Body of pancreas (tissue), 4 donors: ENCODE results near the gene MIOX. TPM values are rescaled to one million over a fixed set of nuclear protein-coding genes. Genes with fewer than 3 reads are reported as not detected.

Experiments used
- ATAC-seq: fragments of 150-250 bp; one replicate; pipeline ENCODE4 v1.9.1; 2016
- DNase-seq, 4 donors: peaks; one replicate each; pipeline ENCODE4 v3.0.0-alpha.2; 2019
- H3K27ac ChIP-seq, 4 donors: fragments of 200-600 bp; sonication (generic); 1 replicate in 3 of 4; 2 replicates in 1 of 4; pipeline versions ENCODE4 v1.5.1 to v1.6.1; 2016 to 2019; ENCODE audit warnings: mild to moderate bottlenecking in 1 of 4, mixed read lengths in 1 of 4, moderate library complexity in 1 of 4
- H3K27me3 ChIP-seq, 2 donors: fragments of 200-600 bp; sonication (generic); one replicate each; pipeline ENCODE4 v1.6.0; 2016; ENCODE audit warnings: mild to moderate bottlenecking in 1 of 2
- H3K36me3 ChIP-seq, 2 donors: fragments of 200-600 bp; sonication (generic); replicated peaks in 1 of 2; 2 replicates each; pipeline ENCODE4 v1.5.1; 2016; ENCODE audit warnings: low read depth in 2 of 2; ENCODE audit not compliant: insufficient read depth in 1 of 2
- H3K4me1 ChIP-seq: fragments of 200-600 bp; sonication (generic); one replicate; pipeline ENCODE4 v1.6.0; 2016
- H3K4me3 ChIP-seq, 2 donors: fragments of 200-600 bp; sonication (generic); 1 replicate in 1 of 2; 2 replicates in 1 of 2; pipeline ENCODE4 v1.5.1; 2016 to 2019
- H3K9me3 ChIP-seq, 3 donors: fragments of 200-600 bp; sonication (generic); 1 replicate in 2 of 3; 2 replicates in 1 of 3; pipeline ENCODE4 v1.5.1; 2016
- CTCF ChIP-seq, 7 experiments: fragments of 450-650 bp in 4 of 7; fragments of 200-600 bp in 3 of 7; sonication (generic) in 3 of 7; IDR thresholded peaks; one replicate each; pipeline ENCODE4 v1.5.1; 2016 to 2019; ENCODE audit warnings: antibody characterized with exemption in 7 of 7
- POLR2A ChIP-seq, 3 donors: fragments of 450-650 bp; IDR thresholded peaks; one replicate each; pipeline ENCODE4 v1.6.1; 2016; ENCODE audit warnings: antibody characterized with exemption in 3 of 3, mild to moderate bottlenecking in 2 of 3
- WGBS, 2 donors: methylation state at CpG; one replicate each; pipeline ENCODE4 v1.1.5; 2017; 5-methylcytosine and 5-hydroxymethylcytosine counted together
- intact Hi-C: fragments of 100-400 bp; cut with DNase I; formaldehyde crosslinking; loops from one replicate; pipeline ENCODE4 v1.15.1; 2023
- total RNA-seq, 2 donors: library from RNA; depleted of rRNA; stranded (reverse); fragments of >200 nt; gene quantifications; one replicate each; pipeline ENCODE4 v1.1.0, GENCODE V29; 2016

Gene MIOX
- total RNA-seq, 2 donors from 2014 or later: not detected

- no peak for ATAC-seq
- peaks cover 4 to 24% of the 10 kb centered on the region in 2 donors for H3K36me3 ChIP-seq
- TF ChIP-seq CTCF (IDR thresholded peaks at IDR 0.05) (no peak), POLR2A (IDR thresholded peaks at IDR 0.05) (no peak)
- no peak for DNase-seq
- 88 to 94% methylated on average over 8 to 18 of the region's 18 CpGs for WGBS, 2 donors
- H3K27ac ChIP-seq: no peak overlapping the region
- no peaks in the 10 kb centered on the region for H3K27me3 ChIP-seq
- no peaks in the 10 kb centered on the region for H3K4me1 ChIP-seq
- H3K4me3 ChIP-seq: no peak overlapping the region
- H3K9me3 ChIP-seq: no peaks in the 10 kb centered on the region
- intact Hi-C loops: no loop called here
Measured at GRCh38 chr22:50455201-50455600, 31.5 kb upstream of the MIOX start.

- Histone ChIP-seq H3K27ac (no peak overlapping the region), H3K4me1 (no peaks in the 10 kb centered on the region), H3K9me3 (no peaks in the 10 kb centered on the region), H3K36me3 (peaks cover 6 to 32% of the 10 kb centered on the region in 2 donors), H3K4me3 (no peak overlapping the region), H3K27me3 (no peaks in the 10 kb centered on the region)
- TF ChIP-seq POLR2A (IDR thresholded peaks at IDR 0.05) (no peak), CTCF (IDR thresholded peaks at IDR 0.05) (no peak)
- DNase-seq (no peak), ATAC-seq (no peak)
- WGBS, 2 donors: 86 to 94% methylated on average over 3 to 11 of the region's 11 CpGs
- intact Hi-C loops: no loop called here
Measured at GRCh38 chr22:50456026-50456425, 30.6 kb upstream of the MIOX start.

GRCh38 chr22:50456466-50457234 lies 30.0 kb upstream of the MIOX start:
- H3K36me3 ChIP-seq: peaks cover 12 to 36% of the 10 kb centered on the region in 2 donors
- no peak overlapping the region for H3K4me3 ChIP-seq
- H3K4me1 ChIP-seq: no peaks in the 10 kb centered on the region
- ATAC-seq (no peak), DNase-seq (no peak)
- no peaks in the 10 kb centered on the region for H3K27me3 ChIP-seq
- WGBS, 2 donors: 86 to 92% methylated on average over 27 to 29 of the region's 34 CpGs
- intact Hi-C loops: no loop called here
- no peaks in the 10 kb centered on the region for H3K9me3 ChIP-seq
- no peak overlapping the region for H3K27ac ChIP-seq
- TF ChIP-seq POLR2A (IDR thresholded peaks at IDR 0.05) (no peak), CTCF (IDR thresholded peaks at IDR 0.05) (peak in 3 of 7 experiments; percentile 20 to 24 (median 21))

- H3K9me3 ChIP-seq: no peaks in the 10 kb centered on the region
- DNase-seq: no peak
- H3K27me3 ChIP-seq: no peaks in the 10 kb centered on the region
- H3K36me3 ChIP-seq: peaks cover 35 to 53% of the 10 kb centered on the region in 2 donors
- no peak overlapping the region for H3K27ac ChIP-seq
- ATAC-seq: no peak
- intact Hi-C loops: no loop called here
- no peaks in the 10 kb centered on the region for H3K4me1 ChIP-seq
- 89 to 90% methylated on average over 19 to 22 of the region's 22 CpGs for WGBS, 2 donors
- H3K4me3 ChIP-seq: no peak overlapping the region
- no peak for TF ChIP-seq POLR2A (IDR thresholded peaks at IDR 0.05)
- no peak for TF ChIP-seq CTCF (IDR thresholded peaks at IDR 0.05)
Measured at GRCh38 chr22:50459016-50459415, 27.6 kb upstream of the MIOX start.
